Measurements from ENCODE around the gene NRDC. TPM values are rescaled to one million over a fixed set of nuclear protein-coding genes. Genes with fewer than 3 reads are reported as not detected.

Gene NRDC
- total and polyA plus RNA-seq, 2 experiments from 2014 or later, result 129 to 217 TPM

DNA sequence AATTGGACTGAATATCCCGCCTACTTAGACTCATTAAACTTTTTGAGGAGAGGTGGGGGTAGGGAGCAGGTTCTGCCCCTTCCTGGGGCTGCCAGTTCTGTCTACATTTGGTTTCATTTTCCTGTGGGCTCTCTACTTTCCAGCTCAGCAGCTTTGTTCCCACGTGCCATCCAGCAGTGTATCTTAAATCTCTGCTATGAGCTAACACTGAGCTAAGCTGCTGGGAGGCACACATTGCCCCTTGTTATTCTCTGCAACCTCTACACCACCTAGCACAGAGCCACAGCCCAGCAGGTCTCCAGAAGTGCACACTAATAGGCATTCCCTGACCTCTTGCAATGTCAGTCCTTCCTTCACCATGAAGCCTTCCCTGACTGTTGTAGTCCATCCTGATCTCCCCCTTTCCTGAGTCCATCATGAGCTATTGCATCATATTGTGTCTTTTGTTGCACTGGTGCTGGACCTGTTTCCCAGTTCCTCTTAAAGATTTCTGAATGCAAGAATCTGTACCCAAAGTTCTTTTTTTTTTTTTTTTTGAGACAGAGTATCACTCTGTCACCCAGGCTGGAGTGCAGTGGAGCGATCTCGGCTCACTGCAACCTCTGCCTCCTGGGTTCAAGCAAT is 28.7 kb upstream of the NRDC start (continued):
- TF ChIP-seq, protein P1, sequence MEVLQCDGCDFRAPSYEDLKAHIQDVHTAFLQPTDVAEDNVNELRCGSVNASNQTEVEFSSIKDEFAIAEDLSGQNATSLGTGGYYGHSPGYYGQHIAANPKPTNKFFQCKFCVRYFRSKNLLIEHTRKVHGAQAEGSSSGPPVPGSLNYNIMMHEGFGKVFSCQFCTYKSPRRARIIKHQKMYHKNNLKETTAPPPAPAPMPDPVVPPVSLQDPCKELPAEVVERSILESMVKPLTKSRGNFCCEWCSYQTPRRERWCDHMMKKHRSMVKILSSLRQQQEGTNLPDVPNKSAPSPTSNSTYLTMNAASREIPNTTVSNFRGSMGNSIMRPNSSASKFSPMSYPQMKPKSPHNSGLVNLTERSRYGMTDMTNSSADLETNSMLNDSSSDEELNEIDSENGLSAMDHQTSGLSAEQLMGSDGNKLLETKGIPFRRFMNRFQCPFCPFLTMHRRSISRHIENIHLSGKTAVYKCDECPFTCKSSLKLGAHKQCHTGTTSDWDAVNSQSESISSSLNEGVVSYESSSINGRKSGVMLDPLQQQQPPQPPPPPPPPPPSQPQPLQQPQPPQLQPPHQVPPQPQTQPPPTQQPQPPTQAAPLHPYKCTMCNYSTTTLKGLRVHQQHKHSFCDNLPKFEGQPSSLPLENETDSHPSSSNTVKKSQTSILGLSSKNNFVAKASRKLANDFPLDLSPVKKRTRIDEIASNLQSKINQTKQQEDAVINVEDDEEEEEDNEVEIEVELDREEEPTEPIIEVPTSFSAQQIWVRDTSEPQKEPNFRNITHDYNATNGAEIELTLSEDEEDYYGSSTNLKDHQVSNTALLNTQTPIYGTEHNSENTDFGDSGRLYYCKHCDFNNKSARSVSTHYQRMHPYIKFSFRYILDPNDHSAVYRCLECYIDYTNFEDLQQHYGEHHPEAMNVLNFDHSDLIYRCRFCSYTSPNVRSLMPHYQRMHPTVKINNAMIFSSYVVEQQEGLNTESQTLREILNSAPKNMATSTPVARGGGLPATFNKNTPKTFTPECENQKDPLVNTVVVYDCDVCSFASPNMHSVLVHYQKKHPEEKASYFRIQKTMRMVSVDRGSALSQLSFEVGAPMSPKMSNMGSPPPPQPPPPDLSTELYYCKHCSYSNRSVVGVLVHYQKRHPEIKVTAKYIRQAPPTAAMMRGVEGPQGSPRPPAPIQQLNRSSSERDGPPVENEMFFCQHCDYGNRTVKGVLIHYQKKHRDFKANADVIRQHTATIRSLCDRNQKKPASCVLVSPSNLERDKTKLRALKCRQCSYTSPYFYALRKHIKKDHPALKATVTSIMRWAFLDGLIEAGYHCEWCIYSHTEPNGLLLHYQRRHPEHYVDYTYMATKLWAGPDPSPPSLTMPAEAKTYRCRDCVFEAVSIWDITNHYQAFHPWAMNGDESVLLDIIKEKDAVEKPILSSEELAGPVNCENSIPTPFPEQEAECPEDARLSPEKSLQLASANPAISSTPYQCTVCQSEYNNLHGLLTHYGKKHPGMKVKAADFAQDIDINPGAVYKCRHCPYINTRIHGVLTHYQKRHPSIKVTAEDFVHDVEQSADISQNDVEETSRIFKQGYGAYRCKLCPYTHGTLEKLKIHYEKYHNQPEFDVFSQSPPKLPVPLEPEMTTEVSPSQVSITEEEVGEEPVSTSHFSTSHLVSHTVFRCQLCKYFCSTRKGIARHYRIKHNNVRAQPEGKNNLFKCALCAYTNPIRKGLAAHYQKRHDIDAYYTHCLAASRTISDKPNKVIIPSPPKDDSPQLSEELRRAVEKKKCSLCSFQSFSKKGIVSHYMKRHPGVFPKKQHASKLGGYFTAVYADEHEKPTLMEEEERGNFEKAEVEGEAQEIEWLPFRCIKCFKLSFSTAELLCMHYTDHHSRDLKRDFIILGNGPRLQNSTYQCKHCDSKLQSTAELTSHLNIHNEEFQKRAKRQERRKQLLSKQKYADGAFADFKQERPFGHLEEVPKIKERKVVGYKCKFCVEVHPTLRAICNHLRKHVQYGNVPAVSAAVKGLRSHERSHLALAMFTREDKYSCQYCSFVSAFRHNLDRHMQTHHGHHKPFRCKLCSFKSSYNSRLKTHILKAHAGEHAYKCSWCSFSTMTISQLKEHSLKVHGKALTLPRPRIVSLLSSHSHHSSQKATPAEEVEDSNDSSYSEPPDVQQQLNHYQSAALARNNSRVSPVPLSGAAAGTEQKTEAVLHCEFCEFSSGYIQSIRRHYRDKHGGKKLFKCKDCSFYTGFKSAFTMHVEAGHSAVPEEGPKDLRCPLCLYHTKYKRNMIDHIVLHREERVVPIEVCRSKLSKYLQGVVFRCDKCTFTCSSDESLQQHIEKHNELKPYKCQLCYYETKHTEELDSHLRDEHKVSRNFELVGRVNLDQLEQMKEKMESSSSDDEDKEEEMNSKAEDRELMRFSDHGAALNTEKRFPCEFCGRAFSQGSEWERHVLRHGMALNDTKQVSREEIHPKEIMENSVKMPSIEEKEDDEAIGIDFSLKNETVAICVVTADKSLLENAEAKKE (CRISPR knock-in tag; IDR thresholded peaks at IDR 0.05), result no peak
- TF ChIP-seq, protein P2, sequence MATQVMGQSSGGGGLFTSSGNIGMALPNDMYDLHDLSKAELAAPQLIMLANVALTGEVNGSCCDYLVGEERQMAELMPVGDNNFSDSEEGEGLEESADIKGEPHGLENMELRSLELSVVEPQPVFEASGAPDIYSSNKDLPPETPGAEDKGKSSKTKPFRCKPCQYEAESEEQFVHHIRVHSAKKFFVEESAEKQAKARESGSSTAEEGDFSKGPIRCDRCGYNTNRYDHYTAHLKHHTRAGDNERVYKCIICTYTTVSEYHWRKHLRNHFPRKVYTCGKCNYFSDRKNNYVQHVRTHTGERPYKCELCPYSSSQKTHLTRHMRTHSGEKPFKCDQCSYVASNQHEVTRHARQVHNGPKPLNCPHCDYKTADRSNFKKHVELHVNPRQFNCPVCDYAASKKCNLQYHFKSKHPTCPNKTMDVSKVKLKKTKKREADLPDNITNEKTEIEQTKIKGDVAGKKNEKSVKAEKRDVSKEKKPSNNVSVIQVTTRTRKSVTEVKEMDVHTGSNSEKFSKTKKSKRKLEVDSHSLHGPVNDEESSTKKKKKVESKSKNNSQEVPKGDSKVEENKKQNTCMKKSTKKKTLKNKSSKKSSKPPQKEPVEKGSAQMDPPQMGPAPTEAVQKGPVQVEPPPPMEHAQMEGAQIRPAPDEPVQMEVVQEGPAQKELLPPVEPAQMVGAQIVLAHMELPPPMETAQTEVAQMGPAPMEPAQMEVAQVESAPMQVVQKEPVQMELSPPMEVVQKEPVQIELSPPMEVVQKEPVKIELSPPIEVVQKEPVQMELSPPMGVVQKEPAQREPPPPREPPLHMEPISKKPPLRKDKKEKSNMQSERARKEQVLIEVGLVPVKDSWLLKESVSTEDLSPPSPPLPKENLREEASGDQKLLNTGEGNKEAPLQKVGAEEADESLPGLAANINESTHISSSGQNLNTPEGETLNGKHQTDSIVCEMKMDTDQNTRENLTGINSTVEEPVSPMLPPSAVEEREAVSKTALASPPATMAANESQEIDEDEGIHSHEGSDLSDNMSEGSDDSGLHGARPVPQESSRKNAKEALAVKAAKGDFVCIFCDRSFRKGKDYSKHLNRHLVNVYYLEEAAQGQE (IDR thresholded peaks at IDR 0.05; ENCODE audit: unreplicated experiment), result no peak
- no peak for TF ChIP-seq EZH2phosphoT487 (IDR thresholded peaks at IDR 0.05; ENCODE audit: unreplicated experiment)

Measured in GM23338 (cell line).